Caki2 (cell line): ENCODE results near the gene SAMD8. TPM values are rescaled to one million over a fixed set of nuclear protein-coding genes. Genes with fewer than 3 reads are reported as not detected.

Source experiments
- DNase-seq: peaks from one replicate; pipeline ENCODE4 v3.0.0-alpha.2; 2015; ENCODE audit warnings: low read depth
- in situ Hi-C: cut with HindIII; loops from 2 replicates; pipeline ENCODE4 v1.10.0; 2016; ENCODE audit warnings: low sequenced_read_pairs, low pct_unique_long_range_greater_than_20kb, mixed read lengths
- total RNA-seq: library from RNA; depleted of rRNA; stranded (reverse); fragments of >200 nt; shearing (Covaris generic); gene quantifications from 2 replicates; pipeline ENCODE4 v1.2.3, GENCODE V29; 2014; ENCODE audit warnings: low replicate concordance; rRNA removed

The SAMD8 gene
- 9.4 and 11.8 TPM in 2 replicates for total RNA-seq

GRCh38 chr10:75111365-75111906, at the start of gene SAMD8:
Gene SAMD8 (plus strand): TSS chr10:75111656. CDS start chr10:75150529, 38,873 bp downstream.
- DNase-seq: peak; percentile 90

GRCh38 chr10:75061709-75062505, 49.5 kb upstream of the SAMD8 start:
- no peak for DNase-seq
- in situ Hi-C loops: no loop called here

More at GRCh38 chr10:75111365-75111906, at the start of gene SAMD8:
- in situ Hi-C loops: no loop called here

- in situ Hi-C loops: no loop called here
- no peak for DNase-seq
These were observed 48.8 kb upstream of the SAMD8 start for GRCh38 chr10:75062506-75063299.

- in situ Hi-C loops: no loop called here
- DNase-seq: no peak
These were observed 47.8 kb upstream of the SAMD8 start for GRCh38 chr10:75063461-75064230.

- DNase-seq: no peak
- in situ Hi-C loops: no loop called here
These were observed 46.4 kb upstream of the SAMD8 start for GRCh38 chr10:75065076-75065475.

GRCh38 chr10:75066271-75066670, 45.2 kb upstream of the SAMD8 start:
- in situ Hi-C loops: no loop called here
- DNase-seq: no peak

GRCh38 chr10:75067272-75067671, 44.2 kb upstream of the SAMD8 start:
- no peak for DNase-seq
- in situ Hi-C loops: no loop called here

- no peak for DNase-seq
- in situ Hi-C loops: no loop called here
These were observed 42.9 kb upstream of the SAMD8 start for GRCh38 chr10:75068523-75068922.

- no peak for DNase-seq
- in situ Hi-C loops: no loop called here
These were observed 41.0 kb upstream of the SAMD8 start for GRCh38 chr10:75070476-75070875.

- in situ Hi-C loops: no loop called here
These were observed 40.5 kb upstream of the SAMD8 start for GRCh38 chr10:75070961-75071428.

GRCh38 chr10:75071756-75072155, 39.7 kb upstream of the SAMD8 start:
- in situ Hi-C loops: no loop called here
- no peak for DNase-seq

More at GRCh38 chr10:75070961-75071428, 40.5 kb upstream of the SAMD8 start:
- DNase-seq: no peak

- no peak for DNase-seq
- in situ Hi-C loops: no loop called here
These were observed 38.7 kb upstream of the SAMD8 start for GRCh38 chr10:75072727-75073126.

- in situ Hi-C loops: no loop called here
These were observed 38.0 kb upstream of the SAMD8 start for GRCh38 chr10:75073442-75073841.

GRCh38 chr10:75074711-75075445, 36.6 kb upstream of the SAMD8 start:
- DNase-seq: no peak
- in situ Hi-C loops: no loop called here

More at GRCh38 chr10:75073442-75073841, 38.0 kb upstream of the SAMD8 start:
- no peak for DNase-seq

GRCh38 chr10:75076348-75076747, 35.1 kb upstream of the SAMD8 start:
- in situ Hi-C loops: no loop called here
- no peak for DNase-seq

GRCh38 chr10:75079436-75080083, 31.9 kb upstream of the SAMD8 start:
- no peak for DNase-seq
- in situ Hi-C loops: no loop called here

GRCh38 chr10:75080554-75080953, 30.9 kb upstream of the SAMD8 start:
- no peak for DNase-seq
- in situ Hi-C loops: no loop called here
